HL-60 (cell line): ENCODE measurements around the gene COL24A1.

Experiments
- DNase-seq, 2 experiments: peaks; one replicate each; pipeline ENCODE4 v3.0.0-alpha.2; 2010 to 2020; ENCODE audit warnings: low read depth in 1 of 2, low spot score in 1 of 2
- H3K27ac ChIP-seq: fragments of 250-450 bp; sonication (Bioruptor Pico); replicated peaks from 2 replicates; pipeline ENCODE4 v1.5.1; 2020; ENCODE audit warnings: mild to moderate bottlenecking, moderate library complexity
- H3K27me3 ChIP-seq: fragments of 250-450 bp; sonication (Bioruptor Pico); 2 replicates; pipeline ENCODE4 v1.5.1; 2021; ENCODE audit warnings: mild to moderate bottlenecking, moderate library complexity; ENCODE audit not compliant: insufficient read depth, poor library complexity, severe bottlenecking
- H3K4me3 ChIP-seq: replicated peaks from 2 replicates; pipeline ENCODE4 v1.5.1; 2011; ENCODE audit warnings: mild to moderate bottlenecking, control low read depth, low read length; ENCODE audit not compliant: insufficient read depth
- CTCF ChIP-seq: IDR thresholded peaks from one replicate; pipeline ENCODE4 v1.5.1; 2011; ENCODE audit warnings: low read length, control low read depth, inconsistent platforms; ENCODE audit not compliant: insufficient read depth
- GABPA ChIP-seq: IDR thresholded peaks from 2 replicates; pipeline ENCODE4 v1.6.1; 2012; ENCODE audit warnings: low read depth
- POLR2AphosphoS5 ChIP-seq: IDR thresholded peaks from 2 replicates; pipeline ENCODE4 v1.6.1; 2012; ENCODE audit warnings: low read depth
- SPI1 ChIP-seq: IDR thresholded peaks from 2 replicates; pipeline ENCODE4 v1.6.1; 2012; ENCODE audit warnings: low read depth, mild to moderate bottlenecking, borderline replicate concordance
- TF ChIP-seq, protein P1 (sequence below): IDR thresholded peaks from 2 replicates; pipeline ENCODE4 v1.6.1; 2012; ENCODE audit warnings: low read depth; ENCODE audit not compliant: insufficient replicate concordance

COL24A1 gene

DNA sequence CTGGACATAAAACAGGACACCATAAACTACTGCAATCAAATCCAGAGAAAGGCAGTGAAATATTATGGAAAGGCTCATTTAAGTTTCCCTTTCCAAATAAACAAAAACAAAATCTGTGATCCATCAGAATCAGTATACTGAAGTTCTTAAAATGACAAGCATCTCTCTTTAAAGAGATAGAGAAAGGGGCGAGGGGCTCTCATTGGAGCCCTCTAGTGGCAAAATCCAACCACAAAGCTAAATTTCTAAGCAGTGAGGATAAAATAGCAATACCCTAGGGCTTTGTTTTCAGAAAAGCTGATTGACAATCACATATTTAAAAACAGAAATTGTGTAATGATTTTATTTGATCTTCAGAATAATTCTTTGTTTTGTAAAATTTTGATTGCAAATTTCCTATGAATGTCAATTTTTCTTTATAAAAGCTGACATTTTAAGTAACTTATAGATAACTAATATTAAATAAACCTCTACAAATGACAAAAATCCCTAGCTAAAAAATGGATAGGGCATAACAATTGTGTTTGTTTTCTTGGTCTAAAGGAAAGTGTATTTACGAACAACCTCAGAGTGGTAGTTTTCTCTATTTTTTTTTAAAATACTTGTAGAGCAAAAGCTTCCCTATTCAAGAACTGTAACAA lies 138.2 kb downstream of the COL24A1 start:
- TF ChIP-seq CTCF (peak; percentile 38), GABPA (no peak), SPI1 (no peak)
- peak; percentile 4 to 10 for DNase-seq
- no peak overlapping the region for H3K27ac ChIP-seq
- H3K4me3 ChIP-seq, result no peak overlapping the region
- no peaks in the 10 kb centered on the region for H3K27me3 ChIP-seq

GRCh38 chr1:86016076-86016759 lies 140.4 kb downstream of the COL24A1 start:
- Histone ChIP-seq H3K27ac (no peak overlapping the region), H3K4me3 (no peak overlapping the region), H3K27me3 (no peaks in the 10 kb centered on the region)
- TF ChIP-seq CTCF (no peak), GABPA (no peak), POLR2AphosphoS5 (no peak), SPI1 (no peak)
- TF ChIP-seq, protein P1, sequence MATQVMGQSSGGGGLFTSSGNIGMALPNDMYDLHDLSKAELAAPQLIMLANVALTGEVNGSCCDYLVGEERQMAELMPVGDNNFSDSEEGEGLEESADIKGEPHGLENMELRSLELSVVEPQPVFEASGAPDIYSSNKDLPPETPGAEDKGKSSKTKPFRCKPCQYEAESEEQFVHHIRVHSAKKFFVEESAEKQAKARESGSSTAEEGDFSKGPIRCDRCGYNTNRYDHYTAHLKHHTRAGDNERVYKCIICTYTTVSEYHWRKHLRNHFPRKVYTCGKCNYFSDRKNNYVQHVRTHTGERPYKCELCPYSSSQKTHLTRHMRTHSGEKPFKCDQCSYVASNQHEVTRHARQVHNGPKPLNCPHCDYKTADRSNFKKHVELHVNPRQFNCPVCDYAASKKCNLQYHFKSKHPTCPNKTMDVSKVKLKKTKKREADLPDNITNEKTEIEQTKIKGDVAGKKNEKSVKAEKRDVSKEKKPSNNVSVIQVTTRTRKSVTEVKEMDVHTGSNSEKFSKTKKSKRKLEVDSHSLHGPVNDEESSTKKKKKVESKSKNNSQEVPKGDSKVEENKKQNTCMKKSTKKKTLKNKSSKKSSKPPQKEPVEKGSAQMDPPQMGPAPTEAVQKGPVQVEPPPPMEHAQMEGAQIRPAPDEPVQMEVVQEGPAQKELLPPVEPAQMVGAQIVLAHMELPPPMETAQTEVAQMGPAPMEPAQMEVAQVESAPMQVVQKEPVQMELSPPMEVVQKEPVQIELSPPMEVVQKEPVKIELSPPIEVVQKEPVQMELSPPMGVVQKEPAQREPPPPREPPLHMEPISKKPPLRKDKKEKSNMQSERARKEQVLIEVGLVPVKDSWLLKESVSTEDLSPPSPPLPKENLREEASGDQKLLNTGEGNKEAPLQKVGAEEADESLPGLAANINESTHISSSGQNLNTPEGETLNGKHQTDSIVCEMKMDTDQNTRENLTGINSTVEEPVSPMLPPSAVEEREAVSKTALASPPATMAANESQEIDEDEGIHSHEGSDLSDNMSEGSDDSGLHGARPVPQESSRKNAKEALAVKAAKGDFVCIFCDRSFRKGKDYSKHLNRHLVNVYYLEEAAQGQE, result no peak
- DNase-seq, result no peak

DNA sequence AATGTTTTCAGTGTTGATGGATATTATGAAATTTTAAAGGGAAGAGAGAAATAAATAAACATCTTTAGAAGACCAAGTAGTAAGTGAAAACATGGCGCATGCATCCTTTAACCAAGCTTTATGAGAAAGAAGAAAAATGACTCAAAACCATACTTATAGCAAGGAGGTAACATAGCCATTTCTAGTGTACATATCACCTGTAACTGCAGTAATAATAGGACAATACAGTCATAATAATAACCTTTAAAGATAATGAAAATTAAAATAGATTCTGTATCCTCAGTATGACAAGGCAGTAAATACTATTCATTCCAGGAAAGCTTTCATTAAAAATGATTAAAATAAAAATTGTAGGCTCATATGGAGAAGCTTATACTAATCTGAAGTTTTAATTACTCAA lies 141.2 kb downstream of the COL24A1 start:
- no peak for TF ChIP-seq GABPA
- no peak for TF ChIP-seq SPI1
- no peak for TF ChIP-seq CTCF
- TF ChIP-seq, protein P1, result no peak
- TF ChIP-seq POLR2AphosphoS5, result no peak
- Histone ChIP-seq H3K27ac (no peak overlapping the region), H3K4me3 (no peak overlapping the region), H3K27me3 (no peaks in the 10 kb centered on the region)
- no peak for DNase-seq
